ENCODE results near the gene HRH1.

The HRH1 gene

DNA sequence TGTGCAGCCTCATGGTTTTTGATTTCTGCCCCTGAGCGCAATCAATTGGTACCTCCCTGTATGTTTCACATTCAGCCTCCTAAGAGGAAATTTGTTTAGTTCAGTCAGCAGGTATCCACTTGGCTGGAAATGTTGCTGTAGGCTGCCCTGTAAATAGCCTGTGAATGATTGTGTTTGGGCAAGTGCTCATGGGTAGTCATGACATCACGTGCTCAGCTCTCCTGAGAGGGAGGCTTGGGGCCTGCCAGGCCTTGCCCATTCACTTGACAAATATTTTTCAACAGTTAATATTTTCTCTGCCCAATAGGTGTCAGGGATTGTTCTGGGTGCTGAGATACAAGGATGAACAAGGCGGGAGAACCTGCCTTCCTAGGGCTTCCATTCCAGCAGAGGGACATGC lies 13.3 kb downstream of the HRH1 start:
- Histone ChIP-seq H3K4me3 (ENCODE audit: low read depth, low read length) (no peak overlapping the region), H3K9me3 (ENCODE audit: control insufficient read depth, insufficient read depth, low read depth, low read length) (no peaks in the 10 kb centered on the region), H3K36me3 (ENCODE audit: control insufficient read depth in 2 of 2, insufficient read depth in 1 of 2, low read length in 2 of 2) (no peaks in the 10 kb centered on the region), H3K4me1 (ENCODE audit: control insufficient read depth, insufficient read depth, low read length) (no peaks in the 10 kb centered on the region), H3K27ac (ENCODE audit: extremely low read depth, low read depth, low read length) (no peak overlapping the region)
- POLR2A ChIA-PET, result no interaction called here
- TF ChIP-seq ZNF155 (tag by site-specific recombination; IDR thresholded peaks at IDR 0.05) (no peak), ZNF629 (tag by site-specific recombination; IDR thresholded peaks at IDR 0.05) (peak; percentile 41; the same call in 1 of the 2 replicates), ZNF335 (tag by site-specific recombination; conservative IDR thresholded peaks at IDR 0.05) (peak; percentile 24; the same call in 1 of the 2 replicates)
- CTCF ChIA-PET, result no interaction called here

DNA sequence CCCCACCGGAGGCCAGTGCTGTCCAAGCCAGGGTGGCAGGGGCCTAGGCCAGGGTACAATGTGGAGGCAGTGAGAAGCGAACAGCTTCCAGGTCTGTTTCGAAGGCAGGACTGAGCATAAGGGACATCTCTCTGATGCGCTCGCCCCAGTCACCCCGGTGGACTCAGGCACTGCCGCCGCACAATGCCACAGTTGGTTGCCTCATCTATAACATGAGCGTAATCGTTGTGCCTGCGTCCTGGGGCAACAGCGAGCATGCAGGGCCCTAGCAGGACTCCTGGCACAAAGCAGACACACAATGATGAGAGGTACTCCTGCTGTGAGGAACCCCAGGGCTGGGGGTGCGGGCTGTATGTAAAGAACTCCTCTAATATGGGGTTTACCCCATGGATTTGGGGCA lies 14.1 kb downstream of the HRH1 start:
- no peaks in the 10 kb centered on the region for H3K36me3 ChIP-seq (ENCODE audit: control insufficient read depth in 2 of 2, insufficient read depth in 1 of 2, low read length in 2 of 2)
- ChIA-PET CTCF (interaction anchor here (0.5 to 1.1 kb wide), 2 partner anchors 27 to 1734 kb away, joined by 3 to 4 read pairs; no protein-coding TSS in a partner anchor), POLR2A (no interaction called here)
- no peaks in the 10 kb centered on the region for H3K9me3 ChIP-seq (ENCODE audit: control insufficient read depth, insufficient read depth, low read depth, low read length)
- H3K27ac ChIP-seq (ENCODE audit: extremely low read depth, low read depth, low read length), result no peak overlapping the region
- H3K4me1 ChIP-seq (ENCODE audit: control insufficient read depth, insufficient read depth, low read length), result no peaks in the 10 kb centered on the region
- H3K4me3 ChIP-seq (ENCODE audit: low read depth, low read length), result no peak overlapping the region
- TF ChIP-seq ZNF473 (tag by site-specific recombination; IDR thresholded peaks at IDR 0.05) (no peak), ZFP41 (tag by site-specific recombination; IDR thresholded peaks at IDR 0.05; ENCODE audit: borderline replicate concordance) (no peak), ZIC2 (tag by site-specific recombination; IDR thresholded peaks at IDR 0.05) (peak; percentile 65)

DNA sequence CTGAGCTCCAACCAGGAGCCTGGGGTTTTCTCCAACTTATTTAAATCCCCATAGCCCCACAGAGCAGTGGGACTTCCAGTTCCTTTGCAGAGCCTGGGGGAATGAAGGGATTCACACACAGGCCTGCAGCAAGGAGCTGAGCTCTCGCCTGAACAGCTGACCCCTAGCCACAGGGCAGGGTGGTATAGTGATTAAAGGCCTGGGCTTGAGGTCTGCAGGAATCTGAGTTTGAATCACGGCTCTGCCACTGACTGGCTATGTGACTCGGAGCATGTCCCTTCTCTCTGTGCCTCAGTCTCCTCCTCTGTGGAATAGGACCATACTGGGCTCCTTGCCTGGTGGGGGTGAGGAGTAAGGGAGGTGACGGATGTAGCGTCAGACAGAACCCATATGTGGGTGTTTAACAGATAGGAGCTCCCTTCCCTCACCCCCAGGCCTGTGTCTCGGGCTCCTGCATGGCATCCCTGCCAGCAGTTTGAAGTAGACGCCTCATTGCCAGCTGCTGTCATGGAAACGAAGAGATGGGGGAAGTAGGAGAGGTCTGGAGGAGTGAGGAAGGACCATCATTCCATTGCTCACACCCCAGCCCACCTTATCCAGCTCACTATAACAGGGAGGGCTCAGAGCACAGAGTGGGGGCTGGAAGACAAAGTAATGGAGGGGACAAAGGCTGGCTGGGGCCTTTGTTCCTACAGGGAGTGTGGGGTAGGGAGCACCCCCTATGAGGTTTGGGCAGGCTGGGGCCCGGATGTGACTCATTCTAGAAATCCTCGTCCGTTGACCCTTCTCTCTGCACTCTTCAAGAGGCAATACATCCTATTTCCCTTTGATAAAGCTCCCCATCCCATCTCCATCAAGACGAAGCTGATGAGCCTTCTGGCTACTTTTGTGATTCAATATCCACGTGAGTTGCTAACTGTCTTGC lies 14.8 kb downstream of the HRH1 start:
- H3K4me1 ChIP-seq (ENCODE audit: control insufficient read depth, insufficient read depth, low read length), result no peaks in the 10 kb centered on the region
- CTCF ChIA-PET, result interaction anchor here (1.1 to 1.7 kb wide), 2 partner anchors 13 to 28 kb away, joined by 4 to 5 read pairs; no protein-coding TSS in a partner anchor
- no peak overlapping the region for H3K4me3 ChIP-seq (ENCODE audit: low read depth, low read length)
- no peak for TF ChIP-seq SCRT2 (tag by site-specific recombination; IDR thresholded peaks at IDR 0.05)
- H3K36me3 ChIP-seq (ENCODE audit: control insufficient read depth in 2 of 2, insufficient read depth in 1 of 2, low read length in 2 of 2), result no peaks in the 10 kb centered on the region
- POLR2A ChIA-PET, result no interaction called here
- H3K9me3 ChIP-seq (ENCODE audit: control insufficient read depth, insufficient read depth, low read depth, low read length), result no peaks in the 10 kb centered on the region
- H3K27ac ChIP-seq (ENCODE audit: extremely low read depth, low read depth, low read length), result no peak overlapping the region

DNA sequence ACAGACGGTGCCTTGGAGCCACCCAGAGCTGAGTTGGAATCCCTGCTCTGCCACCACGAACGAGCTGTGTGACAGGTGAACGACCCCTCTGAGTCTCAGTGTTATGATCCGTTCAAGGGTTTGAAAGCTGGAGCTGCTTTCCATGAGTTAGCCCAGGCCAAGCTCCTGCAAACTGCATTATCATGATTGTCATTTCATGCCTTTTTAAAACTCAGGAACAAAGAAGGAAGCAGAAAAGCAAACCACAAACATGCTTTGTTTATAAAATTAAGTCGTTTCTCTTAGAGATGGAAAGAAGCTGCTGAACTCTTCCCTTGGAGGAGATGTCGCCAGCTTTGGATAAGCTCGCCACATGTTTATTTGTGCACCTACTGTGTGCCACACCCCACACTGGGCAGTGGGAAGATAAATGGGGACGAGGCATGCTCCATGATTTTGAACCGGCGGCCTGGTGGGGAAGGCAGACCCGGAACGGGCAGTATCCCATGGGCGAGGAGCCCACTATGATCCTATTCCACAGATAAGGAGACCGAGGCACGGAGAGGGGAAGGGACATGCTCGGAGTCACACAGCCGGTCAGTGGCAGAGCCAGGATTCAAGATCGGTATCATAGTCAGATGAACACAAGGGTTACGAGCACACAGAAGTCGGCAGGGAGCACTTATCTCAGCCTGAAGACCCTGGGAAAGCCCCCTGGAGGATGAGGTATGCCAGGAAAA lies 15.9 kb downstream of the HRH1 start:
- H3K36me3 ChIP-seq (ENCODE audit: control insufficient read depth in 2 of 2, insufficient read depth in 1 of 2, low read length in 2 of 2), result no peaks in the 10 kb centered on the region
- H3K4me3 ChIP-seq (ENCODE audit: low read depth, low read length), result no peak overlapping the region
- no peaks in the 10 kb centered on the region for H3K9me3 ChIP-seq (ENCODE audit: control insufficient read depth, insufficient read depth, low read depth, low read length)
- ChIA-PET CTCF (interaction anchor here (0.6 to 1.7 kb wide), 6 partner anchors 12 to 115 kb away, joined by 3 to 5 read pairs (median 3); no protein-coding TSS in a partner anchor), POLR2A (no interaction called here)
- no peaks in the 10 kb centered on the region for H3K4me1 ChIP-seq (ENCODE audit: control insufficient read depth, insufficient read depth, low read length)
- TF ChIP-seq, protein P1, sequence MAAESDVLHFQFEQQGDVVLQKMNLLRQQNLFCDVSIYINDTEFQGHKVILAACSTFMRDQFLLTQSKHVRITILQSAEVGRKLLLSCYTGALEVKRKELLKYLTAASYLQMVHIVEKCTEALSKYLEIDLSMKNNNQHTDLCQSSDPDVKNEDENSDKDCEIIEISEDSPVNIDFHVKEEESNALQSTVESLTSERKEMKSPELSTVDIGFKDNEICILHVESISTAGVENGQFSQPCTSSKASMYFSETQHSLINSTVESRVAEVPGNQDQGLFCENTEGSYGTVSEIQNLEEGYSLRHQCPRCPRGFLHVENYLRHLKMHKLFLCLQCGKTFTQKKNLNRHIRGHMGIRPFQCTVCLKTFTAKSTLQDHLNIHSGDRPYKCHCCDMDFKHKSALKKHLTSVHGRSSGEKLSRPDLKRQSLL (tag by site-specific recombination; IDR thresholded peaks at IDR 0.05), result no peak
- no peak for TF ChIP-seq ZNF791 (tag by site-specific recombination; IDR thresholded peaks at IDR 0.05)
- no peak for TF ChIP-seq ZNF140 (tag by site-specific recombination; IDR thresholded peaks at IDR 0.05)
- no peak for TF ChIP-seq ZNF670 (tag by site-specific recombination; IDR thresholded peaks at IDR 0.05; ENCODE audit: low read depth)
- no peak overlapping the region for H3K27ac ChIP-seq (ENCODE audit: extremely low read depth, low read depth, low read length)

Data from HEK293 (cell line).